Stomach smooth muscle (tissue), 2 donors: ENCODE data around the gene MOB3A.

Experiments used
- H3K27ac ChIP-seq: one replicate; pipeline ENCODE4 v1.7.0; 2013; ENCODE audit warnings: mild to moderate bottlenecking, low read length, inconsistent platforms
- H3K27me3 ChIP-seq, 2 donors: one replicate each; pipeline ENCODE4 v1.7.0; 2013; ENCODE audit warnings: low read length in 2 of 2; ENCODE audit not compliant: insufficient read depth in 2 of 2, control insufficient read depth in 1 of 2
- H3K36me3 ChIP-seq, 2 donors: one replicate each; pipeline ENCODE4 v1.7.0; 2013; ENCODE audit warnings: low read length in 2 of 2; ENCODE audit not compliant: control insufficient read depth in 2 of 2, insufficient read depth in 2 of 2
- H3K4me1 ChIP-seq: one replicate; pipeline ENCODE4 v1.7.0; 2013; ENCODE audit warnings: low read length; ENCODE audit not compliant: control insufficient read depth, insufficient read depth
- H3K4me3 ChIP-seq, 2 donors: one replicate each; pipeline ENCODE4 v1.7.0; 2013; ENCODE audit warnings: low read length in 2 of 2
- H3K9ac ChIP-seq, 2 donors: one replicate each; pipeline ENCODE4 v1.7.0; 2013; ENCODE audit warnings: low read length in 2 of 2, mild to moderate bottlenecking in 1 of 2
- H3K9me3 ChIP-seq, 2 donors: one replicate each; pipeline ENCODE4 v1.7.0; 2013; ENCODE audit warnings: low read length in 2 of 2; ENCODE audit not compliant: control insufficient read depth in 2 of 2
- donor health status: healthy.
- donor health status: Pancreatic carcinoma.

The MOB3A gene

GRCh38 chr19:2055931-2056836 is 39.9 kb downstream of the MOB3A start:
- Histone ChIP-seq H3K9me3 (no peaks in the 10 kb centered on the region), H3K27ac (peak overlapping the region; percentile 89), H3K4me3 (peak overlapping the region; percentile 40 to 58), H3K27me3 (no peaks in the 10 kb centered on the region), H3K9ac (peak overlapping the region; percentile 66 to 77), H3K36me3 (no peaks in the 10 kb centered on the region), H3K4me1 (peaks cover 66% of the 10 kb centered on the region)

- Histone ChIP-seq H3K4me3 (no peak overlapping the region), H3K27ac (no peak overlapping the region), H3K27me3 (no peaks in the 10 kb centered on the region), H3K36me3 (no peaks in the 10 kb centered on the region), H3K9me3 (no peaks in the 10 kb centered on the region), H3K9ac (no peak overlapping the region), H3K4me1 (peaks cover 55% of the 10 kb centered on the region)
Measured at GRCh38 chr19:2054763-2055162, 41.4 kb downstream of the MOB3A start.

GRCh38 chr19:2053601-2054389 is 42.3 kb downstream of the MOB3A start:
- Histone ChIP-seq H3K4me1 (peaks cover 55% of the 10 kb centered on the region), H3K27ac (no peak overlapping the region), H3K36me3 (no peaks in the 10 kb centered on the region), H3K27me3 (no peaks in the 10 kb centered on the region), H3K9ac (no peak overlapping the region), H3K9me3 (no peaks in the 10 kb centered on the region), H3K4me3 (no peak overlapping the region)

GRCh38 chr19:2051773-2052704 is 44.1 kb downstream of the MOB3A start:
- H3K9ac ChIP-seq = peak overlapping the region; percentile 60 to 71
- H3K27me3 ChIP-seq = no peaks in the 10 kb centered on the region
- peaks cover 67% of the 10 kb centered on the region for H3K4me1 ChIP-seq
- peak overlapping the region; percentile 58 for H3K27ac ChIP-seq
- H3K9me3 ChIP-seq = no peaks in the 10 kb centered on the region
- peak overlapping the region; percentile 55 to 95 for H3K4me3 ChIP-seq
- H3K36me3 ChIP-seq = no peaks in the 10 kb centered on the region

- peaks cover 0 to 7% of the 10 kb centered on the region in 2 donors for H3K36me3 ChIP-seq
- H3K27ac ChIP-seq = peak within 1 kb of the TSS; percentile 85
- H3K27me3 ChIP-seq = no peaks in the 10 kb centered on the region
- H3K9ac ChIP-seq = peak within 1 kb of the TSS; percentile 79 to 80
- no peaks in the 10 kb centered on the region for H3K9me3 ChIP-seq
- peak within 1 kb of the TSS; percentile 89 to 95 for H3K4me3 ChIP-seq
- H3K4me1 ChIP-seq = peaks cover 69% of the 10 kb centered on the region
Measured at GRCh38 chr19:2050991-2051772, 44.9 kb downstream of the MOB3A start, which contains the start of gene MKNK2. Gene MKNK2, minus strand, starts transcription at chr19:2051244. Its CDS starts 393 bp downstream, at chr19:2050851.

- Histone ChIP-seq H3K9me3 (no peaks in the 10 kb centered on the region), H3K4me1 (peaks cover 68% of the 10 kb centered on the region), H3K27ac (peak overlapping the region; percentile 85), H3K27me3 (no peaks in the 10 kb centered on the region), H3K36me3 (peaks cover 4 to 7% of the 10 kb centered on the region in 2 donors), H3K9ac (peak overlapping the region; percentile 79 to 80), H3K4me3 (peak overlapping the region; percentile 89 to 95)
Measured at GRCh38 chr19:2050349-2050990, 45.7 kb downstream of the MOB3A start.

- Histone ChIP-seq H3K9ac (peak overlapping the region; percentile 79 to 80), H3K36me3 (peaks cover 8 to 12% of the 10 kb centered on the region in 2 donors), H3K27ac (peak overlapping the region; percentile 85), H3K4me1 (peaks cover 71% of the 10 kb centered on the region), H3K9me3 (no peaks in the 10 kb centered on the region), H3K27me3 (no peaks in the 10 kb centered on the region), H3K4me3 (peak overlapping the region; percentile 89 to 95)
Measured at GRCh38 chr19:2049741-2050348, 46.3 kb downstream of the MOB3A start.

GRCh38 chr19:2048959-2049740 is 47.0 kb downstream of the MOB3A start:
- peak overlapping the region; percentile 79 to 80 for H3K9ac ChIP-seq
- H3K36me3 ChIP-seq = peaks cover 10 to 14% of the 10 kb centered on the region in 2 donors
- H3K9me3 ChIP-seq = no peaks in the 10 kb centered on the region
- H3K4me1 ChIP-seq = peaks cover 73% of the 10 kb centered on the region
- H3K27me3 ChIP-seq = no peaks in the 10 kb centered on the region
- peak overlapping the region; percentile 85 for H3K27ac ChIP-seq
- H3K4me3 ChIP-seq = peak overlapping the region; percentile 89 to 95
